Activated CD4-positive, CD25-positive, alpha-beta regulatory T cell treated with anti-CD3 and anti-CD28 coated beads, Interleukin-2, amount 50 U/mL, for 16 hours (primary cell): Measurements from ENCODE around the gene TTI1.

Experiments used
- DNase-seq: peaks from one replicate; pipeline ENCODE4 v3.0.0-alpha.2; 2020; ENCODE audit warnings: low read depth, low spot score

TTI1 gene

GRCh38 chr20:37987602-37988290 lies 45.5 kb downstream of the TTI1 start:
- DNase-seq, result no peak

- DNase-seq, result no peak
Measured at GRCh38 chr20:37986873-37987601, 46.2 kb downstream of the TTI1 start.

GRCh38 chr20:37986044-37986858 lies 47.0 kb downstream of the TTI1 start:
- no peak for DNase-seq

- DNase-seq, result no peak
Measured at GRCh38 chr20:37984018-37984785, 49.1 kb downstream of the TTI1 start.

- DNase-seq, result no peak
Measured at GRCh38 chr20:37983286-37983685, 50.0 kb downstream of the TTI1 start.

GRCh38 chr20:37981568-37981967 lies 51.7 kb downstream of the TTI1 start:
- no peak for DNase-seq

- DNase-seq, result no peak
Measured at GRCh38 chr20:37980876-37981275, 52.4 kb downstream of the TTI1 start.

- no peak for DNase-seq
Measured at GRCh38 chr20:37980383-37980782, 52.9 kb downstream of the TTI1 start.

- DNase-seq, result no peak
Measured at GRCh38 chr20:37979021-37979985, 54.0 kb downstream of the TTI1 start.

- DNase-seq, result no peak
Measured at GRCh38 chr20:37977786-37978185, 55.5 kb downstream of the TTI1 start.

GRCh38 chr20:37977338-37977737 lies 55.9 kb downstream of the TTI1 start:
- DNase-seq, result no peak

- DNase-seq, result no peak
Measured at GRCh38 chr20:37976887-37977286, 56.4 kb downstream of the TTI1 start.

GRCh38 chr20:37973059-37973910 lies 60.0 kb downstream of the TTI1 start:
- DNase-seq, result no peak

GRCh38 chr20:37972256-37973058 lies 60.8 kb downstream of the TTI1 start:
- DNase-seq, result no peak

GRCh38 chr20:37971561-37972127 lies 61.6 kb downstream of the TTI1 start:
- DNase-seq, result no peak

- no peak for DNase-seq
Measured at GRCh38 chr20:37970856-37971245, 62.4 kb downstream of the TTI1 start.

GRCh38 chr20:37969949-37970855 lies 63.1 kb downstream of the TTI1 start:
- DNase-seq, result no peak
